Measurements from ENCODE around the gene ATF2.
"Not testable (repeated sequence)": the region's sequence is repeated elsewhere in the genome, so short reads cannot be mapped to it uniquely, and the experiment has no call there.

Gene ATF2

DNA sequence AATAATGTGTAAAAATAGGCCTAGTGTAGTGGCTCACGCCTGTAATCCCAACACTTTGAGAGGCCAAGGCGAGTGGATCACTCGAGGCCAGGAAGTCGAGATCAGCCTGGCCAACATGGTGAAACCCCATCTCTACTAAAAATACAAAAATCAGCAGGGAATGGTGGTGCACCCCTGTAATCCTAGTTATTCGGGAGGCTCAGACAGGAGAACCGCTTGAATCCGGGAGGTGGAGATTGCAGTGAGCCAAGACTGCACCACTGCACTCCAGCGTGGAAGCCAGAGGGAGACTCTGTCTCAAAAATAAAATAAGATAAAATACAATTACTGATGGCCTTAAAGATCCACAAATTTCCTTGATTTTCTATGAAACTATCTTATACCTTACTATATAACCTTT lies 3.8 kb downstream of the ATF2 start:
- DNase-seq (ENCODE audit: low read depth): no peak

DNA sequence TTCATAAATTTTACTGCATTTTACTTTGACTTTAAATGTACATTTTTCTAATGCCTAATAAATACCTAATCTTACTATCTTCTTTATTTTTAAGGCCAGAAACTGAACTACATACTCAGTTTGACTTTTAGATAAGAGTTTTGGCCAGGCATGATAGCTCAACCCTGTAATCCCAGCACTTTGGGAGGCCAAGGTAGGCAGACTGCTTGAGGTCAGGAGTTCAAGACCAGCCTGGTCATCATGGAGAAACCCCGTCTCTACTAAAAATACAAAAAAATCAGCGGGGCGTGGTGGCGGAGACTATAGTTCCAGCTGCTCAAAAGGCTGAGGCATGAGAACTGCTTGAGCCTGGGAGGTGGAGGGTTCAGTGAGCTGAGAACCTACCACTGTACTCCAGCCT lies 9.1 kb downstream of the ATF2 start:
- DNase-seq (ENCODE audit: low read depth): no peak

DNA sequence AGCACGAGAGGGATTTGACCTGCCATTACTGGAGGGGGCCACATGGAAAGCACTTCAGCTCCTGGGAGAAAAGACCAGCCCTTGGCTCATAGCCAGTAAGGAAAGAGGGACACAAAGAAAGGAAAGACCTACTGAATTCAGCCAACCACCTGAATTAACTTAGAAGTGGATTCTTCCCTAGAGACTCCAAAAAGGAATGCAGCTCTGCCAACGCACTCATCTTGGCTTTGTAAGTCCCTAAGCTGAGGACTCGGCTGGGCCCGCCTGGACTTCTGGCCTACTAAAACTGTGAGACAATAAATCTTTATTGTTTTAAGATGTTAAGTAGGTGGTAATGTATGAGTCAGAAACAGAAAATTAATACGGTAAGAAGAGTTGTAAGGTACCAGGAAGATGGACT lies 11.5 kb downstream of the ATF2 start:
- no peak for DNase-seq (ENCODE audit: low read depth)

DNA sequence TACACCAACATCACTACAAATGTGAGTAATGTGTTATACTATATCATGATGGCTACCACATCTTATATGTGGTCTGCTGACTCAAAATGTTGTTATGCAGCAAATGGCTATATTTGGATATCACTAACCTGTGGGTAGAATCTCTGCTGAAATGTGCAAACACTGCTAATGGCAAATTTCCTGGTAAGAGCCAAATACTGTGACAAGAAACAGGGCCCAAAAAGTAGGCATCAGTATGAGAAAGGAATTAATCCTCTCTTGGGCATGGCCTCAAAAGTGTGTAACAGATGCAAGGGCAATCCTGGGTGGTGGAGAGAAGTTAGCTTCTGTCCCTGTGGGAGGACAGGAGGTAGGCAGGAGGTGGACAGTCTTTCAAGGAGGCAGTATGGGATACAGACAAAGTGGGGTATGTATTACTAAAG lies 13.3 kb downstream of the ATF2 start:
- no peak for DNase-seq (ENCODE audit: low read depth)

DNA sequence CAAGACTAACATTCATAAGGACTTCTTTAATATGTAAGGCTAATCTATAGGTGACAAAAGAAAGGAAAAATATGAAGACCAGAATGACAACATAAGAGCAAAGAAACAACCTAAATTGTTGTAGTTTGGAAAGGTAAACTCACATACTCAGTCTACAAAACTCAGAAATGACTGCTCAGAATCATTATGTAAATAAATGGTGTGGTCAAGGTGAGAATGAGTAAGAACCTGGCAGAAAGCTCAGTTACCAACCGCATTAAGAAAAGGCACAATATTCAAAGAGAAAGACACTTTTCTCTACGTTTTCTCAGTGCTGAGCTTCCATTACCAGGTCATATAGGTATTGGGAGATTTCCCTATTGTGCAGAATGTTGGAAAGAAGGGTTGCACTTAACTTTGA lies 15.8 kb downstream of the ATF2 start:
- DNase-seq (ENCODE audit: low read depth): no peak

DNA sequence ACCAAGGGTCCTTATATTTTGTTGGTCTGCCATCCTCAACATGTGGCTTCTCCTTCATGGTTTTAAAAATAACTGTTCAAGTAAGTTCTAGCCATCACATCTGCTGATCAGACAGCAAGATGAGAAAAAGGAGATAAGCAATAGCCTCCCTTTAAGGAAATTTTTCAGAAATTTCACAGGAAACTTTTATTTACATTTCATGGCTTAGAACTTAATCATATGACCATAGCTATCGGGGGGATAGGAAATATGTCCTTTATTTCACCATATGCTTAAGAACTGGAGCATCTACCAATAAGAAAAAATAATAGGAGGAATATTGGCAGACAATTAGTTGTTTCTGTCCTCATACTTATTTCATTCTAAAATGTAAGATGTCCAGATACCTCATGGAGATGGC lies 16.2 kb downstream of the ATF2 start:
- no peak for DNase-seq (ENCODE audit: low read depth)

DNA sequence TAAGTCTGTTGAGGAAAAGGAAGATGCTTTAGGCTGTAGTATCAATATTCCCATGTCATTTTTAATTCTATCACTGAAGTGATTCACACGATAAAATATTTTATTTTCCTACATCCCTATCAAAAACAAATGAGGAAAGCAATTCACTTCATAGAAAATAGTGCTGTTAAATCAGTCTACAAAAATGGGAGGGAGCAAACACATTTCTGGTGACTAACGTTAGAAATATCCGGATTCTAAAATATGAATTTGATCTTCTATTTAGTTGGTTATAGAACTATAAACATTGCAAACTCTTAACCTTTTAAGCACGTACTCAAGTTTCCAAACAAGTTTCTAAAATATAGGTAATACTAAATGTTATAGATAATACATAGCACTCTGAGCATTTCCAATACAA lies 20.8 kb downstream of the ATF2 start:
- DNase-seq (ENCODE audit: low read depth): no peak

DNA sequence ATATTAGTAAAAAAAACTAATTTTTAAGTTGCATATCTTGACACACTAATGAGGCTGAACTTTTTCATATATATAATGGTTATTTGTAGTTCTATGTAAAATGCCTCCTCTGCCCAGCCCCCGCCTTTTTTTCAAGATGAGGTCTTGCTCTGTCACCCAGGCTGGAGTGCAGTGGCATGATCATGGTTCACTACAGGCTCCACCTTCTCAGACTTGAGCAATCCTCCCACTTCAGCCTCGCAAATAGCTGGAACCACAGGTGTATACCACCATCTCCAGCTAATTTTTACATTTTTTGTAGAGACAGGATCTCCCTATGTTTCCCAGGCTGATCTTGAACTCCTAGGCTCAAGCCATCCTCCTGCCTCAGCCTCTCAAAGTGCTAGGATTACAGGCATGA lies 24.3 kb downstream of the ATF2 start:
- DNase-seq (ENCODE audit: low read depth): no peak

DNA sequence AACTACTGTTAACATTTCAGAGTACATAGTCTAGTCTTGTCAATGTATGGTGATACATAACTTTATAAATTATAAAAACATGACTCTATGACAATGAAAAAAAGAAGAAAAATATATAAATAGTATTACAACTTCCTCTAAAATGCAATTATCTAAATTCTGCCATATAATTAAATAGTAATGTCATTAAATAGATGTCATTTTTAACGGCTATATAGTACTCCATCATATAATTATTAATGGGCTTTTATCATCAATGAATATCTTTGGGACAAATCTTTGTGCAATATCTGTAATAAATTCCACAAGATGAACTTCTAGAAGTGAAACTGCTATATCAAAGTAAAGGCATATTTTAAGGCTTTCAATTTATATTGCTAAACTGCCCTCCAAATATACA lies 24.8 kb downstream of the ATF2 start:
- DNase-seq (ENCODE audit: low read depth): no peak

DNA sequence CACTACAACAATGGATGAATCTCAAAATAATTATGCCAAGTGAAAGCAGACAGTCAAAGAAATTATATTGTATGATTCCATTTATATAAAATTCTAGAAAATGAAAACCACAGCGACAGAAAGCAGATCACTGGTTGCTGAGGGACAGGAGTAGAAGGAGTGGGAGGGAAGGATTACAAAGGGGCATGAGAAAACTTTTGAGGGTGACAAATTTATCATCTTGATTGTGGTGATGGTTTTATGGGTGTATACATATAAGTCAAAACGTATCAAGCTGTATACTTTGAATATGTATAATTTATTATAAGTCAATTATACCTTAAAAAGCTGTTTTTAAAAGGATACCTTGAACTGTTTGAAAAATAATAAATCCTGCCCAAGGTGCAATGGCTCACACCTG lies 27.7 kb downstream of the ATF2 start:
- DNase-seq (ENCODE audit: low read depth): no peak

DNA sequence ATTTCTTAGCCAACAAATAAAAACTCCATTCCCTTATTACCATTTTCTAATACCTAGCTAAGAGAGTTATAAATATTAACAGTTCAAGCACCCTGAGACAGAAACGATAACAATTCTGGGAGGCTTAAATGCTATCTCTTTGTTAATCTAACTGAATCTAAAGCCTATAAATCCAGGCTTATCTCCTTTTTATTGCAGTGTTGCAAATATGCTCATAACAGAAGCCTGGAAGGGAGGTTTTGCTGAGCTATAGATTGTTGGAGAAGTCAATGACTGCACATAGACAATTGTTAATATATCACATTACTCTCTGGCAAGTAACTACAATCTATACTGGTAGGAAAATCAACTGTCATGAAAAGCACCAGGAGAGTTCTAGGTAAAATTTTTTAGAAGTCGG lies 30.2 kb downstream of the ATF2 start:
- DNase-seq (ENCODE audit: low read depth): no peak

DNA sequence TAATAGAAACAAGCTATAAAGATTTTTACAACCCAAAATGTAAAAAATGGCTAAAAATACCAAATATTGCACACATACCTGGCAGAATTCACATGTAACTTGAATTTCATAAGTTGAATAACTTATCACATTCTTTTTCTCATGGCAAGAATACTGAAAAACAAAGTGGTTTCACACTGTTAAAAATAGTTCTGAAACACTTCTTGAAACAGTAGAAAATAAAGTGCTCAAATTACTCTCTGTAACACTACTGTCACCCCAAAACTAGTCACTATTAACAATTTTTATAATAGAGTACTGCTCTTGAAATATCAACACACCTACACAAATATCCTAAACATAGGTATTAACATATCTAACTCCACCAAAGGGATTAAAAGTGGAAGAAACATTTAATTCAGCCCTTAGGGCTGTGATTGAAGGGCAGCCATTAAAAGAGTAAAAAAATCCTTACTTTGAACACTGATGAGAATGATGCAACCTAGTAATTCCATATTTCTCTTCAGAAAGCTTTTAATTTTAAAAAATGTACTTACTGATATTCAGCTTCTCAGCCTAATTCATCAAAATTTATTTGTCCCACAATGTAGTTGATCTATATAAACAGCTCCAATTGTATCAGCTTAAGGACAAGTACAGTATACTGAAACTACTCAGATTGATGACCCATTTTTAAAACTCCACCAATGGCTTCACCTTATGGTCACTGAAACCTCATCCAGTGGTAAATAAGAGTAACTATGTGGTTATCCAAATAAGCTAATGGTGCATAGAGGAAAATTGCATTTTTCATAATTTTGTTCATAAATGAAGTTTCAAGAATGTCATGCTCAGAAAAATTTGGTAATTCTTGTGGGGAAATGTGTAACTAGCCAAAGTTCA lies 31.4 kb downstream of the ATF2 start:
- DNase-seq (ENCODE audit: low read depth): no peak

DNA sequence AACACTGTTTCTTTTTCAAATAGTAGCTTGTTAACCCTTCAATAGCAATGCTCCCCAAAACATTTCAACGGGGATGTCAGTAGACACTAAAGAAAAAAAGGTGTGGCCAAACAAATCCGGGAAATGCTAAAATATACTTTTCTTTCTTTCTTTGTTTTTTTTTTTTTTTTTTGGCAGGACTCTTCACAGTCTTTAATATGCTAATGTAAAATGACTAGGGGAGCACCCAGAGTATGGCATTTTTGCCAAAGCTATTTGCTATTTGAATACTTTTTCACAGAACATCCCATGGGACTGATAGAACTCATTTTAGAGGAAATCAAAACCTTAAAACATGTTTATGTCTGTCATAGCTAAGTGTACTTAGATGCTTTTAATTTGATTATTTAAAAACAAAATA lies 32.1 kb downstream of the ATF2 start:
- no peak for DNase-seq (ENCODE audit: low read depth)

DNA sequence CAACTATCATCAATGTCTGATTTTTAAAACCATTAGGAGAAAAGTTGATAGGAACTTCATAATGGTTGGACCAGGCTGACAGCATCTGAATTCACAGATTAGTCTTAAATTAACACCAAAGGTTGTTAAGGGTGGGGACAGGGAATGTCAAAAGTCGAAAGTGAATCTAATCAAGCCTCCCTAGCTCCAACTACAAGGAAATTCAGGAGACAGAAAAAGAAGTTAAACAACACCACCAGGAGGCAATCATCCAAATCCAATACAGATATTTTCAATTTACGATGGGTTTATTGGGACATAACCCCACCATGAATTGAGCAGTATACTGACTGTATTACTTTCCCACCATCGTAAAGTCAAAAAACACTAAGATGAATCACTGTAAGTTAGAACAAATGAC lies 32.8 kb downstream of the ATF2 start:
- DNase-seq (ENCODE audit: low read depth): no peak

DNA sequence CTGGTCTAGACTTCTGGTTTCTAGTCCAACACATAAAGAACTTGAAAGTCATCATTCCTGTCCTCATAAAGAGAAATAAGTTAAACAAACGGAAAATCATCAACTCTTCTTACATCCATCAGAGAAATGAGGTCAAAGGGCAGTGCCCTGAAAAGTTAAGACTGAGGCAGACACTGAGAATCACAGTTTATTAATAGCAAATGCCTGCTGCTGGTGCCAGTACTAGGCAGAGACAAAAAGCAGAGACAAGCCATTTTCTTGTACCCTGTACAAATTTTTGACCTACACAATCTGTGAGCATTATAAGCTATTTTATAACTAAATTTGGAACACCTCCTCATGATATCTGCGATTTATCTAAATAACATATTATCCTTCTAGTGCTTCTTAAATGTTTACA lies 36.8 kb downstream of the ATF2 start:
- DNase-seq (ENCODE audit: low read depth): no peak

DNA sequence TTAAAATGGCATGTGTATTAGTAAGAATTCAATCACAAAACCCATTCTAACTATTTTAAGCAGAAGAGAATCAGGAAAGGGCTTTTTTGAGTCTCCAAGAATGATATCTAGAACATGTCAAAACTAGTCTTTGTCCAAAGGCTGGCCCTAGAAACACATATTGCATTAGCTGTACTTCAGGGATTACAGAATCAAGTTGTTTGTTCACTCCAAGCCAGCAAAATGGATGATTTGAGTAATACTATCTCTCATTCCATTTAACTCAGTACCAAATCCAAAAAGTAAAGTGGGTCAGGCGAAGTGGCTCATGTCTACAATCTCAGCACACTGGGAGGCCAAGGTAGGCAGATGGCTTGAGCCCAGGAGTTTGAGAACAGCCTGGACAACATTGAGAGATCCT lies 41.3 kb downstream of the ATF2 start:
- DNase-seq (ENCODE audit: low read depth): no peak

DNA sequence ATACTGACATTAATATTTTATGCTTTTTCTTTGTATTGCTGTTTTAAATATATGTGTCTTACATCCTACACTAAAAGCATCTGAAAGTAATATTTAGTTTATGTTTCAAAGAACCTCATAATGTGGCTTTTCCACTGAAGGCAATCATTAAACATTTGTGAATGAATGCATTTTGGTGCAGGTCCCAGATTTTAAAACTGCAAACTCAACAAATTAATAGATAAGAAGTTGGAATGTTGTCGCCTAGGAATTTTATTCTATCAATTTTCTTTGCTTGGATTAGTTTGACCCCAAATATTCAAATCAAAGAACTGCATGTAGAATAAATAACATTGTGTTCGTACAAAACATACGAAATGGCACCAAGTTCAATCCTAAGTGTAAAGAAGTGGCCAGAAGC lies 44.7 kb downstream of the ATF2 start:
- no peak for DNase-seq (ENCODE audit: low read depth)

DNA sequence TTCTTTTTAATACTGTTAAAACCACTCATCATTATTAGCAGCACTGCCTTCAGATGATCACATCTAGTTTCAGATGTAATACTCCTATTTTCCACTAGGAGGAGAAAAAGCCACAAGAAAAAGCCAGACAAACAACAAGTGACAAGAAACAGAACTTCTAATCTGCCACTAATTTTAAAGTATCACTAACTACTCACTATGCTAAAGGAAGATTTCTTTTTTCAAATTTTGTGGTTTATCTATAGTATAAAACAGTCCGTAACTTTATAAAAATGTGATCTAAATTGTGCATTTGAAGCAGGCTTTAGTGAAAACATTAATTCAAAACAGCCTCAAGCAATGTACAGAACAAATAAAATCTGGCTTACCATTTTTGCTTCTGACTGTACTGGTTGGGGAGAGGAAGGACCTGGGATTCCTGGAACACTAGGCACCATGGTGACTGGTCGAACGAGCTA lies 56.8 kb downstream of the ATF2 start:
- DNase-seq (ENCODE audit: low read depth): no peak

DNA sequence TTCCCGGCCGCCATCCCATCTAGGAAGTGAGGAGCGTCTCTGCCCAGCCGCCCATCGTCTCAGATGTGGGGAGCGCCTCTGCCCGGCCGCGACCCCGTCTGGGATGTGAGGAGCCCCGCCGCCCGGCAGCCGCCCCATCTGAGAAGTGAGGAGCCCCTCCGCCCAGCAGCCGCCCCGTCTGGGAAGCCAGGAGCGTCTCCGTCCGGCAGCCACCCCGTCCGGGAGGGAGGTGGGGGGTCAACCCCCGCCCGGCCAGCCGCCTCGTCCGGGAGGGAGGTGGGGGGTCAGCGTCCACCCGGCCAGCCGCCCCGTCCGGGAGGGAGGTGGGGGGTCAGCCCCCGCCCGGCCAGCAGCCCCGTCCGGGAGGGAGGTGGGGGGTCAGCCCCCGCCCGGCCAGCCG lies 59.9 kb downstream of the ATF2 start:
- not testable (repeated sequence) for DNase-seq (ENCODE audit: low read depth)

DNA sequence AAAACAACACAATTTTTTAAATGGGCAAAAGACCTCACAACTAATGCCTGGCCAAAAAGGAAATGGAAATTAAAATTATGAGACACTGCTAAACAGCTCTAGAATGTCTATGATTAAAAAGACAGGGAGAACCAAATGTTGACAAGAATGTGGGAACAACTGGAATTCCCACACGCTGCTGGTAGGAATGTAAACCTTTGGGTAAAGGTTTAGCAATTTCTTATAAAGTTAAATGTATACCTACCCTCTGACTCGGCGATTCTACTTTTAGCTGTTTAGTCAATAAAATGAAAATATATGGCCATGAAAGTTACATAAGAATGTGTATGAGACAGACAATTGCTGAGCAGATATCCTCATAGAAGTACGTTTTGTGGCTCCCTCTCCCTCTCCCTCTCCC lies 60.9 kb downstream of the ATF2 start:
- DNase-seq (ENCODE audit: low read depth): no peak

DNA sequence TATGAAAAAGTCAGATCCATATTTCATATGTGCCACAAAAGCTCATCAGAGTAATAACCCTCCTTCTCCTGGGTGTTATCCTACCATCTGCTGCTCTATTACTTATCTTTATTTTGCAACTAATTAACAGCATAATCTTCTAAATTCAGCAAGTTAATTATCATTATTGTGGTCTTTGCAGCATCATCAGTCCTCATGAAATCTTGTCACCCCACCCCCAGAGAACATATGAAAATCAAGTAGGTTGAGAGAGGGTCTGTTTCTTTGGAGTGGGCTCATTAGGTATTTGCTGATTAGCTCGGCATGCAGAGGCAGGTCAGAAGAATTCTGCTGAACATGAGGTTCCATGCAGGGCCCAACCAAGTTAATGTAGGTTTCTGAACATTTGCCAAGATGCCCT lies 64.8 kb downstream of the ATF2 start:
- DNase-seq (ENCODE audit: low read depth): no peak

DNA sequence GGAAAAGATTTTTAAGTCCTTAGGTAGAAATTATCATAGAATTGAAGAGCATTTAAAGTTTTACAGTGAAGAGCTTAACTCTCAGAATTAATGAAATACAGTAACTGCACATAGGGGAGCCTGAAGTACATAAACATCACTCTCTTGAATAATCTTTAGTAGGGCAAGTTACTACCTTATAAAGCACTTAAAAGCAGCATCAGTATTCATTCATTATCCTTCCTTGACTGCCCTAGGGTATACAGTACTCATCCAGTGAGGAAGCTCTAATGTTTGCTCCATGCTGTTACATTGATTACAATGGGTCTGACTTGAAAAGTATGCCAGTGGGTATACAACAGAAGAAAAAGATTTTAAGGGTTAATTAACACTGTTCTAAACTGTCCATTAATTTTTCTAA lies 66.5 kb downstream of the ATF2 start:
- DNase-seq (ENCODE audit: low read depth): no peak

DNA sequence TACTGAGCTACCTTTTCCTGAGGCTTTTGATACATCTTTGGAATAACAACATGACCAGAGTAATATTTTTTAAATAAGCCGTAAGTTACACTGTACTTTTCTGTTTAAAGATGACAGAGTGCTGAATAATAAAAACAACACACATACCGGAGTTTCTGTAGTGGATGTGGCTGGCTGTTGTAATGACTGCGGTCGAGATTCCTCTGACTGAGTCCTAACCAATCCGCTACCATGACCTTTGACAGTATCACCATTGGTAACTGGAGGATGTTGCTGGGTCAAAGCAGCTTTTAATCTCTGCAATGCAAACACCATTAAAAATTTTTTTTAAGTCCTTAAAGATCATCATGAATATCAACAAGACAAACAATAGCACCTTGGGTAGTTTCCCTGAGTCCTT lies 70.7 kb downstream of the ATF2 start:
- no peak for DNase-seq (ENCODE audit: low read depth)

DNA sequence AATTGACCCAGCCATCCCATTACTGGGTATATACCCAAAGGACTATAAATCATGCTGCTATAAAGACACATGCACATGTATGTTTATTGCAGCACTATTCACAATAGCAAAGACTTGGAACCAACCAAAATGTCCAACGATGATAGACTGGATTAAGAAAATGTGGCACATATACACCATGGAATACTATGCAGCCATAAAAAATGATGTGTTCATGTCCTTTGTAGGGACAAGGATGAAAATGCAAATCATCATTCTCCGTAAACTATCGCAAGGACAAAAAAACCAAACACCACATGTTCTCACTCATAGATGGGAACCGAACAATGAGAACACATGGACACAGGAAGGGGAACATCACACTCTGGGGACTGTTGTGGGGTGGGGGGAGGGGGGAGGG lies 83.9 kb downstream of the ATF2 start:
- DNase-seq (ENCODE audit: low read depth): not testable (repeated sequence)
